SW 1271 (cell line): ENCODE measurements around the gene FBRSL1.

ENCODE experiments used
- DNase-seq, 2 experiments: peaks; one replicate each; lab custom pipeline; 2025; lab: John Stamatoyannopoulos, UW

The FBRSL1 gene

GRCh38 chr12:132558861-132559623 lies 69.1 kb downstream of the FBRSL1 start:
- no peak for DNase-seq

- DNase-seq = peak in 1 of 2 experiments; percentile 38
These were observed 69.9 kb downstream of the FBRSL1 start for GRCh38 chr12:132559652-132560363.

- no peak for DNase-seq
These were observed 70.3 kb downstream of the FBRSL1 start for GRCh38 chr12:132560364-132560613.

GRCh38 chr12:132560614-132561426 lies 70.9 kb downstream of the FBRSL1 start:
- peak; percentile 41 to 42 for DNase-seq
